SIG-M5 (cell line): ENCODE results near the gene CEMIP2.
"Not testable (repeated sequence)": the region's sequence is repeated elsewhere in the genome, so short reads cannot be mapped to it uniquely, and the experiment has no call there.

Experiments used
- DNase-seq: peaks from one replicate; lab custom pipeline; 2025; lab: John Stamatoyannopoulos, UW

Gene CEMIP2

GRCh38 chr9:71678999-71679398, 89.3 kb downstream of the CEMIP2 start:
- DNase-seq: no peak

GRCh38 chr9:71677209-71677608, 91.1 kb downstream of the CEMIP2 start:
- no peak for DNase-seq

GRCh38 chr9:71676460-71676859, 91.9 kb downstream of the CEMIP2 start:
- DNase-seq: no peak

GRCh38 chr9:71675857-71676165, 92.5 kb downstream of the CEMIP2 start:
- no peak for DNase-seq

GRCh38 chr9:71675105-71675856, 93.0 kb downstream of the CEMIP2 start:
- DNase-seq: no peak

- no peak for DNase-seq
Measured at GRCh38 chr9:71672573-71672972, 95.7 kb downstream of the CEMIP2 start.

- no peak for DNase-seq
Measured at GRCh38 chr9:71671289-71671688, 97.0 kb downstream of the CEMIP2 start.

GRCh38 chr9:71670121-71670520, 98.2 kb downstream of the CEMIP2 start:
- no peak for DNase-seq

GRCh38 chr9:71669284-71669995, 98.9 kb downstream of the CEMIP2 start:
- no peak for DNase-seq

- DNase-seq: no peak
Measured at GRCh38 chr9:71668717-71669116, 99.6 kb downstream of the CEMIP2 start.

- DNase-seq: no peak
Measured at GRCh38 chr9:71665247-71665646, 103.1 kb downstream of the CEMIP2 start.

- no peak for DNase-seq
Measured at GRCh38 chr9:71664566-71664965, 103.7 kb downstream of the CEMIP2 start.

- DNase-seq: no peak
Measured at GRCh38 chr9:71663931-71664459, 104.3 kb downstream of the CEMIP2 start.

- DNase-seq: no peak
Measured at GRCh38 chr9:71663216-71663615, 105.1 kb downstream of the CEMIP2 start.

- DNase-seq: no peak
Measured at GRCh38 chr9:71662082-71662481, 106.2 kb downstream of the CEMIP2 start.

GRCh38 chr9:71657276-71657675, 111.0 kb downstream of the CEMIP2 start:
- DNase-seq: not testable (repeated sequence)

- DNase-seq: no peak
Measured at GRCh38 chr9:71656496-71656895, 111.8 kb downstream of the CEMIP2 start.

GRCh38 chr9:71655778-71656177, 112.5 kb downstream of the CEMIP2 start:
- DNase-seq: no peak

GRCh38 chr9:71655141-71655540, 113.2 kb downstream of the CEMIP2 start:
- no peak for DNase-seq

GRCh38 chr9:71652480-71652879, 115.8 kb downstream of the CEMIP2 start:
- DNase-seq: no peak

GRCh38 chr9:71648453-71648852, 119.9 kb downstream of the CEMIP2 start:
- DNase-seq: no peak

- DNase-seq: no peak
Measured at GRCh38 chr9:71647094-71647591, 121.2 kb downstream of the CEMIP2 start.

- DNase-seq: no peak
Measured at GRCh38 chr9:71646131-71646530, 122.2 kb downstream of the CEMIP2 start.
